HEK293 (cell line): ENCODE measurements around the gene CALHM2.

ENCODE experiments used
- CTCF ChIA-PET: fragments of 350-600 bp; formaldehyde crosslinking; extraction: SDS; loops from one replicate; lab custom pipeline; 2021; ENCODE audit warnings: antibody characterized with exemption; lab: Yijun Ruan, JAX
- POLR2A ChIA-PET: fragments of 300-600 bp; formaldehyde crosslinking; extraction: SDS; loops from one replicate; lab custom pipeline; 2020; ENCODE audit warnings: antibody characterized with exemption, inconsistent platforms; lab: Yijun Ruan, JAX
- H3K27ac ChIP-seq: fragments of 200-500 bp; sonication (Bioruptor generic); 2 replicates; pipeline ENCODE4 v1.5.1; 2014; ENCODE audit warnings: low read depth, low read length, control low read depth, inconsistent platforms; ENCODE audit errors: extremely low read depth
- H3K36me3 ChIP-seq, 2 experiments: fragments of 200-500 bp in 1 of 2; sonication (Bioruptor generic) in 1 of 2; 1 replicate in 1 of 2; 2 replicates in 1 of 2; pipeline ENCODE4 v1.5.1; 2014 to 2017; ENCODE audit warnings: inconsistent platforms in 2 of 2, low read length in 2 of 2; ENCODE audit not compliant: control insufficient read depth in 2 of 2, insufficient read depth in 1 of 2
- H3K4me1 ChIP-seq: fragments of 200-500 bp; sonication (Bioruptor generic); 2 replicates; pipeline ENCODE4 v1.5.1; 2014; ENCODE audit warnings: mild to moderate bottlenecking, low read length, inconsistent platforms; ENCODE audit not compliant: control insufficient read depth, insufficient read depth
- H3K4me3 ChIP-seq: 2 replicates; pipeline ENCODE4 v1.5.1; 2011; ENCODE audit warnings: low read depth, mild to moderate bottlenecking, control low read depth, low read length, moderate library complexity
- H3K9me3 ChIP-seq: fragments of 200-500 bp; sonication (Bioruptor generic); 2 replicates; pipeline ENCODE4 v1.5.1; 2014; ENCODE audit warnings: low read depth, low read length, inconsistent platforms; ENCODE audit not compliant: control insufficient read depth, insufficient read depth
- EGR2 ChIP-seq: fragments of 450-650 bp; formaldehyde crosslinking; IDR thresholded peaks from 2 replicates; pipeline ENCODE4 v1.5.1; 2016; ENCODE audit warnings: low read depth, missing biosample characterization, missing genetic modification characterization
- GLIS2 ChIP-seq: fragments of 450-650 bp; formaldehyde crosslinking; IDR thresholded peaks from 2 replicates; pipeline ENCODE4 v1.5.1; 2016; ENCODE audit warnings: missing biosample characterization, missing genetic modification characterization
- IKZF3 ChIP-seq: fragments of 450-650 bp; IDR thresholded peaks from 2 replicates; pipeline ENCODE4 v1.5.0; 2018; ENCODE audit warnings: missing biosample characterization, mild to moderate bottlenecking, missing genetic modification characterization, moderate library complexity
- KLF1 ChIP-seq: fragments of 450-650 bp; formaldehyde crosslinking; IDR thresholded peaks from 2 replicates; pipeline ENCODE4 v1.5.1; 2016; ENCODE audit warnings: missing biosample characterization, missing genetic modification characterization
- PATZ1 ChIP-seq: fragments of 450-650 bp; formaldehyde crosslinking; IDR thresholded peaks from 2 replicates; pipeline ENCODE4 v1.5.1; 2016; ENCODE audit warnings: missing biosample characterization, missing genetic modification characterization
- TCF7L2 ChIP-seq: IDR thresholded peaks from 2 replicates; pipeline ENCODE4 v1.6.1; 2011; ENCODE audit warnings: low read depth, mild to moderate bottlenecking, inconsistent platforms, low read length, moderate library complexity, borderline replicate concordance
- ZBTB17 ChIP-seq: fragments of 450-650 bp; formaldehyde crosslinking; IDR thresholded peaks from 2 replicates; pipeline ENCODE4 v1.5.1; 2016; ENCODE audit warnings: missing biosample characterization, missing genetic modification characterization
- ZFHX2 ChIP-seq: fragments of 450-650 bp; formaldehyde crosslinking; conservative IDR thresholded peaks from 2 replicates; pipeline ENCODE4 v1.5.1; 2016; ENCODE audit warnings: missing biosample characterization, missing genetic modification characterization
- ZIC2 ChIP-seq: fragments of 450-650 bp; formaldehyde crosslinking; IDR thresholded peaks from 2 replicates; pipeline ENCODE4 v1.5.1; 2016; ENCODE audit warnings: missing biosample characterization, missing genetic modification characterization
- ZNF146 ChIP-seq: fragments of 450-650 bp; formaldehyde crosslinking; IDR thresholded peaks from 2 replicates; pipeline ENCODE4 v1.5.1; 2016; ENCODE audit warnings: missing biosample characterization, missing genetic modification characterization
- ZNF155 ChIP-seq: fragments of 450-650 bp; formaldehyde crosslinking; IDR thresholded peaks from 2 replicates; pipeline ENCODE4 v1.5.1; 2016; ENCODE audit warnings: missing biosample characterization, missing genetic modification characterization
- ZNF223 ChIP-seq: fragments of 450-650 bp; formaldehyde crosslinking; IDR thresholded peaks from 2 replicates; pipeline ENCODE4 v1.5.1; 2016; ENCODE audit warnings: missing biosample characterization, missing genetic modification characterization
- ZNF366 ChIP-seq: fragments of 450-650 bp; formaldehyde crosslinking; conservative IDR thresholded peaks from 2 replicates; pipeline ENCODE4 v1.5.1; 2016; ENCODE audit warnings: missing biosample characterization, missing genetic modification characterization
- ZNF394 ChIP-seq: fragments of 450-650 bp; formaldehyde crosslinking; IDR thresholded peaks from 2 replicates; pipeline ENCODE4 v1.5.1; 2016; ENCODE audit warnings: missing biosample characterization, missing genetic modification characterization, mild to moderate bottlenecking, moderate library complexity, borderline replicate concordance
- ZNF600 ChIP-seq: fragments of 450-650 bp; formaldehyde crosslinking; IDR thresholded peaks from 2 replicates; pipeline ENCODE4 v1.5.1; 2016; ENCODE audit warnings: missing biosample characterization, missing genetic modification characterization
- ZNF791 ChIP-seq: fragments of 450-650 bp; formaldehyde crosslinking; IDR thresholded peaks from 2 replicates; pipeline ENCODE4 v1.5.1; 2016; ENCODE audit warnings: missing biosample characterization, missing genetic modification characterization
- TF ChIP-seq, protein P1 (sequence below): fragments of 450-650 bp; formaldehyde crosslinking; IDR thresholded peaks from 2 replicates; pipeline ENCODE4 v1.5.1; 2016; ENCODE audit warnings: missing biosample characterization, missing genetic modification characterization
- TF ChIP-seq, protein P2 (sequence below): fragments of 450-650 bp; IDR thresholded peaks from 2 replicates; pipeline ENCODE4 v1.5.1; 2018; ENCODE audit warnings: missing biosample characterization, missing genetic modification characterization
- TF ChIP-seq, protein P3 (sequence below): fragments of 450-650 bp; formaldehyde crosslinking; IDR thresholded peaks from 2 replicates; pipeline ENCODE4 v1.5.1; 2016; ENCODE audit warnings: missing biosample characterization, missing genetic modification characterization
- TF ChIP-seq, protein P4 (sequence below): fragments of 450-650 bp; formaldehyde crosslinking; IDR thresholded peaks from 2 replicates; pipeline ENCODE4 v1.5.1; 2017; ENCODE audit warnings: missing biosample characterization, missing genetic modification characterization

The CALHM2 gene

DNA sequence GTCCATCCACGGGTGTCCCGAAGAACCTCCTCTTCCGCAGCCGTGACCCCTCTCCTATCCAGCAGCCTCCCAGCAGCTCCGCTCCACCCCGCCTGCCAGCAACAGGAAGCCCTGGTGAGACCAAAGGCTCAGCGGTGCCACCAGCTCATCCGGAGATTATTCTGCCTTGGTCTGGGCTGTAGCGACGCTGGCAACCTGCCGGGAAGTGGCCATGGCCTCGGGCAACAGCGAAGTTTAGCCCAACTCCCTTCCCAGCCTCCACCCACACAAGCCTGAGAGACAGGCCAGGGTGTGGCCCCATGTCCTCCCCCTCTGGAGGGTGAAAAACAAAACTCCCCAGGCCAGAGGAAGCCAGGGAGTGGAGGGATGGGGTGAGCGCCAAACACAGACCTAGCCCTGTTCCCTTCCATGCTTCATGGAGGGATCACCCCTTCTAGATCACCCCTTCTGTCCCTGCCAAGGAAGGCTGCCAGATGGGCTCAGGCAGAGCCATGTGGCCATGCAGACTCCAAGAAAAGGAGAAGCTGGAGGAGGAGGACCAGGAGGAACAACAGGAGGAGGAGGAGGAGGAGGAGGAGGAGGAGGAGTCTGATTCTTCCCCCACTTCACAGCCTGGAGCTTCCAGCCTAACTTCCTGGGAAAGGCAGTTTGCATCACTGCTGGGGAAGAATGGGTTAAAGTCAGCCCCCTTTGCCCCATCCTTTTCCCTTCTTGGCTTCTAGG is 918 bp downstream of the CALHM2 start:
- H3K4me1 ChIP-seq: peaks cover 9% of the 10 kb centered on the region
- TF ChIP-seq ZNF600 (peak; percentile 47; the same call in 1 of the 2 replicates), ZNF155 (no peak), ZBTB17 (0 out of 2 replicates have a peak, but pooled peaks have one; percentile 31), PATZ1 (tag by site-specific recombination) (peak; percentile 53; the same call in 1 of the 2 replicates), ZNF146 (no peak), ZFHX2 (tag by site-specific recombination) (peak; percentile 86), ZNF791 (tag by site-specific recombination) (no peak), IKZF3 (tag by site-specific recombination) (0 out of 2 replicates have a peak, but pooled peaks have one; percentile 36), GLIS2 (tag by site-specific recombination) (peak; percentile 23; the same call in 1 of the 2 replicates), ZIC2 (tag by site-specific recombination) (peak; percentile 93), EGR2 (tag by site-specific recombination) (peak; percentile 68), ZNF394 (tag by site-specific recombination) (peak; percentile 69; the same call in 1 of the 2 replicates), TCF7L2 (no peak), ZNF223 (tag by site-specific recombination) (no peak), ZNF366 (no peak; the same call in 1 of the 2 replicates), KLF1 (tag by site-specific recombination) (peak; percentile 78)
- TF ChIP-seq, protein P1, sequence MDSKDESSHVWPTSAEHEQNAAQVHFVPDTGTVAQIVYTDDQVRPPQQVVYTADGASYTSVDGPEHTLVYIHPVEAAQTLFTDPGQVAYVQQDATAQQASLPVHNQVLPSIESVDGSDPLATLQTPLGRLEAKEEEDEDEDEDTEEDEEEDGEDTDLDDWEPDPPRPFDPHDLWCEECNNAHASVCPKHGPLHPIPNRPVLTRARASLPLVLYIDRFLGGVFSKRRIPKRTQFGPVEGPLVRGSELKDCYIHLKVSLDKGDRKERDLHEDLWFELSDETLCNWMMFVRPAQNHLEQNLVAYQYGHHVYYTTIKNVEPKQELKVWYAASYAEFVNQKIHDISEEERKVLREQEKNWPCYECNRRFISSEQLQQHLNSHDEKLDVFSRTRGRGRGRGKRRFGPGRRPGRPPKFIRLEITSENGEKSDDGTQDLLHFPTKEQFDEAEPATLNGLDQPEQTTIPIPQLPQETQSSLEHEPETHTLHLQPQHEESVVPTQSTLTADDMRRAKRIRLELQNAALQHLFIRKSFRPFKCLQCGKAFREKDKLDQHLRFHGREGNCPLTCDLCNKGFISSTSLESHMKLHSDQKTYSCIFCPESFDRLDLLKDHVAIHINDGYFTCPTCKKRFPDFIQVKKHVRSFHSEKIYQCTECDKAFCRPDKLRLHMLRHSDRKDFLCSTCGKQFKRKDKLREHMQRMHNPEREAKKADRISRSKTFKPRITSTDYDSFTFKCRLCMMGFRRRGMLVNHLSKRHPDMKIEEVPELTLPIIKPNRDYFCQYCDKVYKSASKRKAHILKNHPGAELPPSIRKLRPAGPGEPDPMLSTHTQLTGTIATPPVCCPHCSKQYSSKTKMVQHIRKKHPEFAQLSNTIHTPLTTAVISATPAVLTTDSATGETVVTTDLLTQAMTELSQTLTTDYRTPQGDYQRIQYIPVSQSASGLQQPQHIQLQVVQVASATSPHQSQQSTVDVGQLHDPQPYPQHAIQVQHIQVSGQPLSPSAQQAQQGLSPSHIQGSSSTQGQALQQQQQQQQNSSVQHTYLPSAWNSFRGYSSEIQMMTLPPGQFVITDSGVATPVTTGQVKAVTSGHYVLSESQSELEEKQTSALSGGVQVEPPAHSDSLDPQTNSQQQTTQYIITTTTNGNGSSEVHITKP (tag by site-specific recombination): peak; percentile 77
- TF ChIP-seq, protein P2, sequence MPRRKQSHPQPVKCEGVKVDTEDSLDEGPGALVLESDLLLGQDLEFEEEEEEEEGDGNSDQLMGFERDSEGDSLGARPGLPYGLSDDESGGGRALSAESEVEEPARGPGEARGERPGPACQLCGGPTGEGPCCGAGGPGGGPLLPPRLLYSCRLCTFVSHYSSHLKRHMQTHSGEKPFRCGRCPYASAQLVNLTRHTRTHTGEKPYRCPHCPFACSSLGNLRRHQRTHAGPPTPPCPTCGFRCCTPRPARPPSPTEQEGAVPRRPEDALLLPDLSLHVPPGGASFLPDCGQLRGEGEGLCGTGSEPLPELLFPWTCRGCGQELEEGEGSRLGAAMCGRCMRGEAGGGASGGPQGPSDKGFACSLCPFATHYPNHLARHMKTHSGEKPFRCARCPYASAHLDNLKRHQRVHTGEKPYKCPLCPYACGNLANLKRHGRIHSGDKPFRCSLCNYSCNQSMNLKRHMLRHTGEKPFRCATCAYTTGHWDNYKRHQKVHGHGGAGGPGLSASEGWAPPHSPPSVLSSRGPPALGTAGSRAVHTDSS (tag by site-specific recombination): peak; percentile 67
- TF ChIP-seq, protein P3, sequence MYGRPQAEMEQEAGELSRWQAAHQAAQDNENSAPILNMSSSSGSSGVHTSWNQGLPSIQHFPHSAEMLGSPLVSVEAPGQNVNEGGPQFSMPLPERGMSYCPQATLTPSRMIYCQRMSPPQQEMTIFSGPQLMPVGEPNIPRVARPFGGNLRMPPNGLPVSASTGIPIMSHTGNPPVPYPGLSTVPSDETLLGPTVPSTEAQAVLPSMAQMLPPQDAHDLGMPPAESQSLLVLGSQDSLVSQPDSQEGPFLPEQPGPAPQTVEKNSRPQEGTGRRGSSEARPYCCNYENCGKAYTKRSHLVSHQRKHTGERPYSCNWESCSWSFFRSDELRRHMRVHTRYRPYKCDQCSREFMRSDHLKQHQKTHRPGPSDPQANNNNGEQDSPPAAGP (tag by site-specific recombination): peak; percentile 50; the same call in 1 of the 2 replicates
- TF ChIP-seq, protein P4, sequence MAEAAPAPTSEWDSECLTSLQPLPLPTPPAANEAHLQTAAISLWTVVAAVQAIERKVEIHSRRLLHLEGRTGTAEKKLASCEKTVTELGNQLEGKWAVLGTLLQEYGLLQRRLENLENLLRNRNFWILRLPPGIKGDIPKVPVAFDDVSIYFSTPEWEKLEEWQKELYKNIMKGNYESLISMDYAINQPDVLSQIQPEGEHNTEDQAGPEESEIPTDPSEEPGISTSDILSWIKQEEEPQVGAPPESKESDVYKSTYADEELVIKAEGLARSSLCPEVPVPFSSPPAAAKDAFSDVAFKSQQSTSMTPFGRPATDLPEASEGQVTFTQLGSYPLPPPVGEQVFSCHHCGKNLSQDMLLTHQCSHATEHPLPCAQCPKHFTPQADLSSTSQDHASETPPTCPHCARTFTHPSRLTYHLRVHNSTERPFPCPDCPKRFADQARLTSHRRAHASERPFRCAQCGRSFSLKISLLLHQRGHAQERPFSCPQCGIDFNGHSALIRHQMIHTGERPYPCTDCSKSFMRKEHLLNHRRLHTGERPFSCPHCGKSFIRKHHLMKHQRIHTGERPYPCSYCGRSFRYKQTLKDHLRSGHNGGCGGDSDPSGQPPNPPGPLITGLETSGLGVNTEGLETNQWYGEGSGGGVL (tag by site-specific recombination): peak; percentile 27; the same call in 1 of the 2 replicates
- no peaks in the 10 kb centered on the region for H3K9me3 ChIP-seq
- POLR2A ChIA-PET: interaction anchor here (0.7 to 1.9 kb wide), 3 partner anchors 40 to 83 kb away, joined by 4 to 5 read pairs (median 4); partner anchors contain the start of genes ATP5MK, PDCD11 and TAF5
- peaks cover 5 to 39% of the 10 kb centered on the region in 2 experiments; a peak in 2 of 3 replicates for H3K36me3 ChIP-seq
- H3K4me3 ChIP-seq: peak overlapping the region; percentile 60
- H3K27ac ChIP-seq: peak overlapping the region; percentile 77; the same call in 1 of the 2 replicates
- CTCF ChIA-PET: interaction anchor here (1.1 to 1.5 kb wide), 2 partner anchors 25 to 31 kb away, joined by 3 to 7 read pairs; no protein-coding TSS in a partner anchor
